AG04449 (cell line): ENCODE data around the gene NHS.
A peak's percentile ranks its signal among the peaks of the same experiment; 100 is the strongest.
"Not testable (repeated sequence)": the region's sequence is repeated elsewhere in the genome, so short reads cannot be mapped to it uniquely, and the experiment has no call there.

Experiments used
- CTCF ChIA-PET: fragments of 350-600 bp; formaldehyde crosslinking; extraction: SDS; loops from one replicate; lab custom pipeline; 2021; ENCODE audit warnings: antibody characterized with exemption; lab: Yijun Ruan, JAX
- POLR2A ChIA-PET: fragments of 400-600, 350-600 bp; formaldehyde crosslinking; extraction: SDS; loops from one replicate; lab custom pipeline; 2020; ENCODE audit warnings: antibody characterized with exemption, inconsistent platforms; lab: Yijun Ruan, JAX
- DNase-seq: peaks from one replicate; pipeline ENCODE4 v3.0.0-alpha.2; 2010; ENCODE audit warnings: low read depth, low spot score
- H3K4me3 ChIP-seq: 2 replicates; pipeline ENCODE4 v1.5.1; 2011; ENCODE audit warnings: low read depth, mild to moderate bottlenecking, control low read depth, low read length
- TF ChIP-seq, protein P1 (sequence below): IDR thresholded peaks from one replicate; pipeline ENCODE4 v1.5.1; 2011; ENCODE audit warnings: mild to moderate bottlenecking, moderate library complexity, low read length, control low read depth, inconsistent platforms; ENCODE audit not compliant: insufficient read depth; ENCODE audit errors: missing control alignments

The NHS gene

DNA sequence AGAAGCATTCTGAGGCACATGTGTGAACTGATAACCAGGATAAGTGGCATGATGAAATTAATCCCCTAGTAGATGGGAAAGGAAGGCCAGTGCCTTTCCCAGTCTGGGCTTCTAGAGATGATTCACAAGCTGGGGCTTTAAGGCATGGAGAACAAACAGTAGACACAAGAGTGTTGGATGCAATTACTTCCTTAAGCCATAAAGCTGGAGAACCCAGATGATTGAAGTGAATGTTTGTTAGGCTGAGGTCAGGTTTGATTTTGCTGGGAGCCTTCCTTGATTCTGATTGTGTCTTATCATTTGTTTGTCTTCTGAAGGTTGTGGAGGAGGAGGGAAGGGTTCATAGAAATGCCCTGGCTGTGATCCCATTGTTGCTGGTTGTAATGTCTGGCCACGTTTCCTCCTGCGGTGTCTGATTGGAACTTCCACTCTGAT, 125.2 kb downstream of the NHS start:
- peak; percentile 65 for DNase-seq
- CTCF ChIA-PET, result no interaction called here
- POLR2A ChIA-PET, result no interaction called here
- TF ChIP-seq, protein P1, sequence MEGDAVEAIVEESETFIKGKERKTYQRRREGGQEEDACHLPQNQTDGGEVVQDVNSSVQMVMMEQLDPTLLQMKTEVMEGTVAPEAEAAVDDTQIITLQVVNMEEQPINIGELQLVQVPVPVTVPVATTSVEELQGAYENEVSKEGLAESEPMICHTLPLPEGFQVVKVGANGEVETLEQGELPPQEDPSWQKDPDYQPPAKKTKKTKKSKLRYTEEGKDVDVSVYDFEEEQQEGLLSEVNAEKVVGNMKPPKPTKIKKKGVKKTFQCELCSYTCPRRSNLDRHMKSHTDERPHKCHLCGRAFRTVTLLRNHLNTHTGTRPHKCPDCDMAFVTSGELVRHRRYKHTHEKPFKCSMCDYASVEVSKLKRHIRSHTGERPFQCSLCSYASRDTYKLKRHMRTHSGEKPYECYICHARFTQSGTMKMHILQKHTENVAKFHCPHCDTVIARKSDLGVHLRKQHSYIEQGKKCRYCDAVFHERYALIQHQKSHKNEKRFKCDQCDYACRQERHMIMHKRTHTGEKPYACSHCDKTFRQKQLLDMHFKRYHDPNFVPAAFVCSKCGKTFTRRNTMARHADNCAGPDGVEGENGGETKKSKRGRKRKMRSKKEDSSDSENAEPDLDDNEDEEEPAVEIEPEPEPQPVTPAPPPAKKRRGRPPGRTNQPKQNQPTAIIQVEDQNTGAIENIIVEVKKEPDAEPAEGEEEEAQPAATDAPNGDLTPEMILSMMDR, result no peak
- H3K4me3 ChIP-seq, result no peak overlapping the region

DNA sequence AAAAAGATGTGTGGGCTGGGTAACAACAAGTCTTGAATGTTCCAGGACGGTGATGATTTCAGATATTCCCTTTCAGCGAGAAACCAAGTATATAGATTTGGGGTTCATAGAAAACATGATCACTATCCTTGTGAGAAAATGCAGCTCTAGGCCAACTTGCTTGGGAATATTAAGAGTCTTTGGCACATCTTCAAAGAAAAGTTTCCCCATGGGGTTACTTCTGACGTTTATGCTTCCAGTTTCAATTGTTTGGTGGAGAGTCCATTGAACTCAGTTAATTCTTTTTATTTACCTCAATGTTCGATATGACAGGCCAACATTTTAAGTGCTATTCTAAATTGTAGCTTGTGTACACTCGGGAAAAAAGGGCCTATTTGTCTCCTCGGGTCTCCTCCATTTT, 126.7 kb downstream of the NHS start:
- no peak for DNase-seq
- CTCF ChIA-PET, result no interaction called here
- TF ChIP-seq, protein P1, result no peak
- POLR2A ChIA-PET, result no interaction called here
- H3K4me3 ChIP-seq, result no peak overlapping the region

DNA sequence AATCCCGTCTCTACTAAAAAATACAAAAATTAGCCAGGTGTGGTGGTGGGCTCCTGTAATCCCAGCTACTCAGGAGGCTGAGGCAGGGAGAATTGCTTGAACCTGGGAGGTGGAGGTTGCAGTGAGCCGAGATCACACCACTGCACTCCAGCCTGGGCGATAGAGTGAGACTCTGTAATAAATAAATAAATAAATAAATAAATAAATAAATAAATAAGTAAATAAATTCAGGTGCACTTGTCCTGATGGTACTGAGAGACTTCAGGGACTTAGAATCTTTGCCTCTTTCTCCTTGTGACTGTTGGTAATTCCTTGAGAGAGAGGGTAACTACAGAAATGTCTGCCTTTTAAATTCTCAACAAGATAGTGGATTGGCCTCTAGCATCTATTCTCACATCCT, 131.4 kb downstream of the NHS start:
- DNase-seq, CTCF ChIA-PET, POLR2A ChIA-PET, H3K4me3 ChIP-seq: not testable (repeated sequence)

DNA sequence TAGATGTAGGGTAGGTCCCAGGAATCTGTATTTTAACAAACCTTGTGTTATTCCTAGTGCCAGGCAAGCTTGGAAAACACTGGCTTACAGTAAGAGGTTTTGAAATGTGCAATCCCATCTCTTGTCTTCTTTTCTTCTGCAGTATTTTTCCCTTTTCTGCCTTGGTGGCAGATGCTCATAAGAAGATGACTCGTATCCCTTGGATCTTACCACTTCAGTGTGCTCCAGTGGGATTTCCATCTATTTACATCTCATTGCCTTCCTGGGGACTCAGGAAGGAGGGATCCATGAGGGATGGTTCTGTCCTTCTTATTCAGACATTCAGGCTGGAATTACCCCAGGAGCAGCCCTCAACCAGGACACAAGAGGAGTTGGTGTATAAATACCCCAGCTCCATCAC, 136.6 kb downstream of the NHS start:
- DNase-seq, result no peak
- no peak overlapping the region for H3K4me3 ChIP-seq
- POLR2A ChIA-PET, result no interaction called here
- CTCF ChIA-PET, result no interaction called here
- TF ChIP-seq, protein P1, result no peak

DNA sequence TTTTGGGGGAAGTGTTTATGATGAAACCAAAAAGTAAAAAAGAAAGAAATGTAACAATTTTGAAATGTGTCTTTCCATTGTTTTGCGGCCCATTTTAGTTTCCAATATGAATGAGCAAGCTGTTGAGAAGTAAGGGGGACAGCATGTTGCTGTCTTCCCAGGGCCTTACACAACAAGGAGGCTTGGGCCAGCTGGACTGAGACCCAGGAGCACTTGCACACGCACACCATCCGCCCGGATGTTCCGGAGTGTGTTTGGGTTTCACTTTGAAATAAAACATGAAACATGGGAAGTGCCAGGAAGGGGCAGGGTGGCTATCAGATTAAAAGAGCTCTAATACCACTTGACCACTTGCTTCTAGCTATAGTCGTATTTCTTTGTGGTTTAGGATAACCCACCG, 144.4 kb downstream of the NHS start:
- no peak for DNase-seq
- TF ChIP-seq, protein P1, result no peak
- ChIA-PET CTCF (no interaction called here), POLR2A (no interaction called here)
- H3K4me3 ChIP-seq, result no peak overlapping the region

DNA sequence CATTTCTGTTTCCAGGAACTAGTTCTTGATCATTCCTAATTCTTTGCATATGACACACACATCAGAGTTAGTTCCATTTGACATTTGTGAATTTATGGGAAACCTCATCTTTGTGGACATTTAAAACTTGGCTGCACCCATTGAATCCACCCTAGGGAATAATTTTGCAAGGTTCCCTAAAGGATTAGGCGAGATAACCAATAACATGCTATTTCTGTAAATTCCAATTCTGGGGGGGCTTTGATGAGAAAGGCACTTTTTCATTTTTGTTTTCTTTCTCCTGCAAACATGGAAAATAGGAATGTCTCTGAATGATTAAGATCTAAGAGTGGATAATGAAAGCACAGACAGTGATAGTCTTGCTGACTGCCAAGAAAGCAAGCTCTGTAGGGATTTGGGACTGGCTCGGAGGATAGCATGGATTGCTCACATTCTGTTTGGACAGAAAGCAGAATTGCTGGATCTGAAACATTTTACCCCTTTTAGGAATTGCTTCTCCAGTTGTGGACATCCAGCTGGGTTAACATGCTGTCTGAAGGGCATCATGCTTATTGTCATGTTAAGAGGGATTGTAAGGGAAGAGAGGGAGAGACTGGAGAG, 145.1 kb downstream of the NHS start:
- TF ChIP-seq, protein P1, result no peak
- ChIA-PET POLR2A (no interaction called here), CTCF (interaction anchor here (1.1 kb wide), 1 partner anchor 144 kb away, joined by 3 read pairs; no protein-coding TSS in a partner anchor)
- H3K4me3 ChIP-seq, result no peak overlapping the region
- no peak for DNase-seq
